ENCODE data around the gene PARP14. TPM values are rescaled to one million over a fixed set of nuclear protein-coding genes. Genes with fewer than 3 reads are reported as not detected.

Gene PARP14
- total and polyA plus RNA-seq, 10 of the 15 experiments (the other 5 are each of a cell fraction or from before 2014, with no cell fraction given): 21.6 to 189 (median 92.7) TPM

- FAIRE-seq: no peak
- 65% methylated on average over 3 of the region's 3 CpGs for WGBS (ENCODE audit: insufficient coverage, insufficient replicate concordance, low lambda C conversion rate, missing lambda C conversion rate)
- Histone ChIP-seq H3K9ac (ENCODE audit: control insufficient read depth, insufficient read depth, low read length) (no peak overlapping the region), H3K4me1 (ENCODE audit: control insufficient read depth, insufficient read depth, low read length) (no peaks in the 10 kb centered on the region), H3K4me3 (no peak overlapping the region), H3K27me3 (replicated peaks in 1 of 2; ENCODE audit: control insufficient read depth in 2 of 2, insufficient read depth in 2 of 2, low read length in 1 of 2) (no peaks in the 10 kb centered on the region), H3K9me3 (replicated peaks; ENCODE audit: control insufficient read depth, insufficient read depth, low read length) (no peaks in the 10 kb centered on the region), H3K36me3 (ENCODE audit: control insufficient read depth in 2 of 2, insufficient read depth in 2 of 2, low read length in 1 of 2) (no peaks in the 10 kb centered on the region; a peak in 1 of 4 replicates), H3K27ac (ENCODE audit: control insufficient read depth, insufficient read depth) (no peak overlapping the region), H3K79me2 (ENCODE audit: control insufficient read depth, insufficient read depth, low read length) (no peaks in the 10 kb centered on the region), H4K20me1 (ENCODE audit: control insufficient read depth, insufficient read depth) (no peaks in the 10 kb centered on the region), H3K4me2 (ENCODE audit: control insufficient read depth, insufficient read depth) (no peak overlapping the region), H2AFZ (ENCODE audit: control insufficient read depth, low read depth, low read length) (no peak overlapping the region)
- POLR2A ChIA-PET: interaction anchor here (0.7 kb wide), 1 partner anchor 13 kb away, joined by 3 read pairs; no protein-coding TSS in a partner anchor
- peak; percentile 22; the same call in 1 of the 3 replicates for ATAC-seq
- DNase-seq (ENCODE audit: low read depth, low spot score): no peak
- in situ Hi-C loops (cut with MboI) (loop anchor here (5.0 kb wide), 1 partner anchor 273 kb away; no protein-coding TSS in a partner anchor), intact Hi-C loops (cut with micrococcal nuclease; ENCODE audit: unreplicated experiment) (loop anchor here (10.0 kb wide), 1 partner anchor 186 kb away; no protein-coding TSS in a partner anchor)
- SMC1A ChIA-PET (ENCODE audit: uncharacterized antibody, unreplicated experiment): interaction anchor here (1.2 to 1.8 kb wide), 6 partner anchors 13 to 200 kb away, joined by 3 to 5 read pairs (median 4); no protein-coding TSS in a partner anchor
- RAD21 ChIA-PET (ENCODE audit: unreplicated experiment): interaction anchor here (0.6 to 1.6 kb wide), 5 partner anchors 15 to 448 kb away, joined by 3 to 4 read pairs (median 3); no protein-coding TSS in a partner anchor
- CTCF ChIA-PET: interaction anchor here (0.9 to 4.9 kb wide), 4 partner anchors 13 to 182 kb away, joined by 3 to 23 read pairs (median 12); no protein-coding TSS in a partner anchor
- BruUV-seq (replicated peaks): no TSS peak
- TF ChIP-seq TBL1XR1 (IDR thresholded peaks at IDR 0.05; ENCODE audit: low read depth, low read length) (no peak), LARP7 (IDR thresholded peaks at IDR 0.05) (no peak), BHLHE40 (IDR thresholded peaks at IDR 0.05; ENCODE audit: borderline replicate concordance in 1 of 2, low read depth in 2 of 2, low read length in 1 of 2) (no peak), MYC (IDR thresholded peaks at IDR 0.05; ENCODE audit: insufficient read depth, insufficient read length, insufficient replicate concordance, low read length, severe bottlenecking) (no peak), SUPT20H (IDR thresholded peaks at IDR 0.05; ENCODE audit: borderline replicate concordance, control insufficient read depth, low read depth, low read length) (no peak), SIN3A (IDR thresholded peaks at IDR 0.05; ENCODE audit: low read depth, low read length) (no peak), E4F1 (IDR thresholded peaks at IDR 0.05; ENCODE audit: borderline replicate concordance, partially characterized antibody) (no peak), PML (IDR thresholded peaks at IDR 0.05; ENCODE audit: low read length) (no peak), ZBTB4 (CRISPR knock-in tag; IDR thresholded peaks at IDR 0.05) (no peak), ZNF592 (IDR thresholded peaks at IDR 0.05) (no peak), TCF12 (IDR thresholded peaks at IDR 0.05; ENCODE audit: low read depth, low read length) (no peak)
These were observed 78.4 kb downstream of the PARP14 start for GRCh38 chr3:122758877-122759560.

Measured in GM12878 (cell line).